Ishikawa (cell line): Measurements from ENCODE around the gene DNLZ.

Source experiments
- EGR1 ChIP-seq: IDR thresholded peaks from 2 replicates; pipeline ENCODE4 v1.6.1; 2012
- USF1 ChIP-seq: IDR thresholded peaks from 2 replicates; pipeline ENCODE4 v1.6.1; 2012

- TF ChIP-seq EGR1, result no peak
- TF ChIP-seq USF1, result no peak
Measured at GRCh38 chr9:136346927-136347465, 16.5 kb downstream of the DNLZ start.
